DMS79 (cell line): ENCODE results near the gene DPP3.

Experiments
- DNase-seq: peaks from one replicate; lab custom pipeline; 2025; lab: John Stamatoyannopoulos, UW

DPP3 gene

GRCh38 chr11:66488957-66489356, 8.7 kb downstream of the DPP3 start:
- DNase-seq: no peak

GRCh38 chr11:66489636-66490035, 9.4 kb downstream of the DPP3 start:
- DNase-seq: no peak

- DNase-seq: no peak
Observed at GRCh38 chr11:66491315-66491935, 11.2 kb downstream of the DPP3 start.

- peak; percentile 26 for DNase-seq
Observed at GRCh38 chr11:66492161-66492865, 12.1 kb downstream of the DPP3 start.

GRCh38 chr11:66493130-66493529, 12.9 kb downstream of the DPP3 start:
- no peak for DNase-seq

GRCh38 chr11:66494458-66494857, 14.2 kb downstream of the DPP3 start:
- DNase-seq: no peak

- no peak for DNase-seq
Observed at GRCh38 chr11:66494935-66495334, 14.7 kb downstream of the DPP3 start.

GRCh38 chr11:66495401-66495854, 15.2 kb downstream of the DPP3 start:
- DNase-seq: no peak

GRCh38 chr11:66497206-66497605, 17.0 kb downstream of the DPP3 start:
- no peak for DNase-seq

GRCh38 chr11:66498506-66498905, 18.3 kb downstream of the DPP3 start:
- no peak for DNase-seq

- no peak for DNase-seq
Observed at GRCh38 chr11:66505276-66505816, 25.1 kb downstream of the DPP3 start.

- no peak for DNase-seq
Observed at GRCh38 chr11:66509131-66509561, 28.9 kb downstream of the DPP3 start.

GRCh38 chr11:66510271-66510989, 30.2 kb downstream of the DPP3 start, which contains the start of gene BBS1:
TSS of gene BBS1 (plus strand) at chr11:66510635. CDS start at chr11:66510660, 25 bp downstream.
- peak; percentile 52 for DNase-seq

- no peak for DNase-seq
Observed at GRCh38 chr11:66510990-66511339, 30.7 kb downstream of the DPP3 start.

- no peak for DNase-seq
Observed at GRCh38 chr11:66523611-66524010, 43.4 kb downstream of the DPP3 start.

- no peak for DNase-seq
Observed at GRCh38 chr11:66524304-66525040, 44.2 kb downstream of the DPP3 start.

- DNase-seq: no peak
Observed at GRCh38 chr11:66529069-66529468, 48.8 kb downstream of the DPP3 start.

- no peak for DNase-seq
Observed at GRCh38 chr11:66529655-66530054, 49.4 kb downstream of the DPP3 start.

GRCh38 chr11:66530927-66531709, 50.9 kb downstream of the DPP3 start:
- DNase-seq: no peak

GRCh38 chr11:66531841-66532240, 51.6 kb downstream of the DPP3 start:
- no peak for DNase-seq

GRCh38 chr11:66532784-66533183, 52.5 kb downstream of the DPP3 start:
- no peak for DNase-seq
